HG03103 (cell line): ENCODE results near the gene MRPL12.
A peak's percentile ranks its signal among the peaks of the same experiment; 100 is the strongest.

ENCODE experiments used
- ATAC-seq: cut with Tn5 transposase; IDR thresholded peaks from one replicate; pipeline ENCODE4 v1.9.1; 2021; ENCODE audit warnings: low read depth; ENCODE audit not compliant: unreplicated experiment

The MRPL12 gene

GRCh38 chr17:81700353-81701287 lies 2.5 kb upstream of the MRPL12 start:
- no peak for ATAC-seq

GRCh38 chr17:81701288-81702071 lies 1.7 kb upstream of the MRPL12 start:
- no peak for ATAC-seq

- ATAC-seq: no peak
Observed at GRCh38 chr17:81703747-81704654, 834 bp downstream of the MRPL12 start.

- no peak for ATAC-seq
Observed at GRCh38 chr17:81705518-81706231, 2.5 kb downstream of the MRPL12 start.

GRCh38 chr17:81706232-81706611 lies 3.1 kb downstream of the MRPL12 start:
- no peak for ATAC-seq

- ATAC-seq: no peak
Observed at GRCh38 chr17:81706757-81707624, 3.8 kb downstream of the MRPL12 start.

- ATAC-seq: no peak
Observed at GRCh38 chr17:81707725-81708646, 4.8 kb downstream of the MRPL12 start.

GRCh38 chr17:81708739-81709185 lies 5.6 kb downstream of the MRPL12 start:
- no peak for ATAC-seq

- no peak for ATAC-seq
Observed at GRCh38 chr17:81710514-81711308, 7.5 kb downstream of the MRPL12 start.

- ATAC-seq: peak; percentile 60
Observed at GRCh38 chr17:81711814-81712467, 8.8 kb downstream of the MRPL12 start, which contains the start of gene SLC25A10. TSS of gene SLC25A10 (plus strand) at chr17:81712284. CDS start at chr17:81712427, 143 bp downstream.

GRCh38 chr17:81712468-81713003 lies 9.4 kb downstream of the MRPL12 start:
- no peak for ATAC-seq

GRCh38 chr17:81713004-81713555 lies 9.9 kb downstream of the MRPL12 start:
- no peak for ATAC-seq

GRCh38 chr17:81713556-81714411 lies 10.6 kb downstream of the MRPL12 start:
- no peak for ATAC-seq

GRCh38 chr17:81714412-81715106 lies 11.4 kb downstream of the MRPL12 start:
- no peak for ATAC-seq
